ENCODE results near the gene SORT1. TPM values are rescaled to one million over a fixed set of nuclear protein-coding genes. Genes with fewer than 3 reads are reported as not detected.

The SORT1 gene
- total RNA-seq, 4 donors from 2014 or later = 37.0 to 69.6 (median 44.7) TPM

DNA sequence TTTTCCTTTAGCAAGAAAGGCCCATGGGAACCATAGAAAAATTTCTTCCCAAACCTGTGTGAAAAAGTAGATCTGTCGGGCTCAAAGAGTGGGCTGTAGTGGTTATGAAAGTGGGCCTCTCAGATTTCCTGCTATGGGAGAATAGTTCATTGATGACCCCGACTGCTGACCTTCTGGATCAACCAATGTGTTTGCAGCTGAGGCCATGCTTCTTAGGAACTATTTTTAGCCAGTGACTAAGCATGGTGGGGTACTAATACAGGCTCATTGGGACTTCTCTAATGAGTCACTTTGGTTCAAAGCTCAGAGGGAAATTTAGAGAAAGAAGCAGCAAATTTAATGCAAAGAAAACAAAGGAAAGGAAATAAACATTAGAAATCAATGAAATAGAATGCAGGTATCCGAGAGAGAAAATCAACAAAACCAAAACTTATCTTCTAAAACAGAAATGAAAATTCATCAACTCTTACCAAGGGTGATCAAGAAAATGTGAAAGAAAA lies 41.1 kb upstream of the SORT1 start:
- no peak for DNase-seq
- H3K9me3 ChIP-seq = no peaks in the 10 kb centered on the region
- peak overlapping the region in 1 of 4 donors; percentile 4 for H3K27ac ChIP-seq
- intact Hi-C loops (cut with DNase I) = no loop called here
- H3K27me3 ChIP-seq = peaks cover 0 to 26% (median 0%) of the 10 kb centered on the region in 4 donors
- H3K4me1 ChIP-seq = no peaks in the 10 kb centered on the region
- no peaks in the 10 kb centered on the region for H3K36me3 ChIP-seq
- no peak overlapping the region for H3K4me3 ChIP-seq
- no peak for TF ChIP-seq POLR2A (IDR thresholded peaks at IDR 0.05)
- TF ChIP-seq, protein P1, sequence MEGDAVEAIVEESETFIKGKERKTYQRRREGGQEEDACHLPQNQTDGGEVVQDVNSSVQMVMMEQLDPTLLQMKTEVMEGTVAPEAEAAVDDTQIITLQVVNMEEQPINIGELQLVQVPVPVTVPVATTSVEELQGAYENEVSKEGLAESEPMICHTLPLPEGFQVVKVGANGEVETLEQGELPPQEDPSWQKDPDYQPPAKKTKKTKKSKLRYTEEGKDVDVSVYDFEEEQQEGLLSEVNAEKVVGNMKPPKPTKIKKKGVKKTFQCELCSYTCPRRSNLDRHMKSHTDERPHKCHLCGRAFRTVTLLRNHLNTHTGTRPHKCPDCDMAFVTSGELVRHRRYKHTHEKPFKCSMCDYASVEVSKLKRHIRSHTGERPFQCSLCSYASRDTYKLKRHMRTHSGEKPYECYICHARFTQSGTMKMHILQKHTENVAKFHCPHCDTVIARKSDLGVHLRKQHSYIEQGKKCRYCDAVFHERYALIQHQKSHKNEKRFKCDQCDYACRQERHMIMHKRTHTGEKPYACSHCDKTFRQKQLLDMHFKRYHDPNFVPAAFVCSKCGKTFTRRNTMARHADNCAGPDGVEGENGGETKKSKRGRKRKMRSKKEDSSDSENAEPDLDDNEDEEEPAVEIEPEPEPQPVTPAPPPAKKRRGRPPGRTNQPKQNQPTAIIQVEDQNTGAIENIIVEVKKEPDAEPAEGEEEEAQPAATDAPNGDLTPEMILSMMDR (IDR thresholded peaks at IDR 0.05) = no peak
- WGBS, 2 donors = 69 to 71% methylated on average over 3 of the region's 3 CpGs

DNA sequence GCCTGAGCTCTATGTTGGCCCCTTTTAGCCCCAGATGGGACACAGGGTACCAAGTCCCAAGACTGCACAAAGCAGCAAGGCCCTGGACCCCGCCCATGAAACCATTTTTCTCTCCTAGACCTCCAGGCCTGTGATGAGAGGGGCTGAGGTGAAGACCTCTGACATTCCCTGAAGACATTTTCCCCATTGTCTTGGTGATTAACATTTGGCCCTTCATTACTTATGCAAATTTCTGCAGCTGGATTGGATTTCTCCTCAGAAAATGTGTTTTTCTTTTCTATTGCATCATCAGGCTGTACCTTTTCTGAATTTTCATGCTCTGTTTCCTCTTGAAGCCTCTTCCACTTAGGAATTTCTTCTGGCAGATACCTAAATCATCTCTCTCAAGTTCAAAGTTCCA lies 36.8 kb upstream of the SORT1 start:
- Histone ChIP-seq H3K4me3 (no peak overlapping the region), H3K36me3 (no peaks in the 10 kb centered on the region), H3K27ac (no peak overlapping the region), H3K4me1 (no peaks in the 10 kb centered on the region), H3K9me3 (no peaks in the 10 kb centered on the region), H3K27me3 (peaks cover 0 to 5% (median 0%) of the 10 kb centered on the region in 4 donors)
- 60 to 75% methylated on average over 1 of the region's 1 CpG for WGBS, 2 donors
- no peak for DNase-seq
- TF ChIP-seq, protein P1 (IDR thresholded peaks at IDR 0.05) = no peak
- TF ChIP-seq POLR2A (IDR thresholded peaks at IDR 0.05) = no peak
- intact Hi-C loops (cut with DNase I) = no loop called here

DNA sequence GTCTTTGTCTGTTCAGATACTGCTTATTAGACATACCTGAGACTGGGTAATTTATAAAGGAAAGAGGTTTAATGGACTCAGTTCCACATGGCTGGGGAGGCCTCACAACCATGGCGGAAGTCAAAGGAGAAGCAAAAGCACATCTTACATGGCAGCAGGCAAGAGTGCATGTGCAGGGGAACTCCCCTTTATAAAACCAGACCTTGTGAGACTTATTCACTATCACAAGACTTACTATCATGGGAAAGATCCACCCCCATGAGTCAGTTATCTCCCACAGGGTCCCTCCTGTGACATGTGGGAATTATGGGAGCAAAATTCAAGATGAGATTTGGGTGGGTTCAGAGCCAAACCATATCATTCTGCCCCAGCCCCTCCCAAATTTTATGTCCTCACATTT lies 35.6 kb upstream of the SORT1 start:
- Histone ChIP-seq H3K4me1 (no peaks in the 10 kb centered on the region), H3K27me3 (peaks cover 0 to 5% (median 0%) of the 10 kb centered on the region in 4 donors), H3K36me3 (no peaks in the 10 kb centered on the region), H3K27ac (no peak overlapping the region), H3K9me3 (no peaks in the 10 kb centered on the region), H3K4me3 (no peak overlapping the region)
- no peak for DNase-seq
- 100% methylated on average over 1 of the region's 1 CpG for WGBS, 2 donors
- TF ChIP-seq, protein P1 (IDR thresholded peaks at IDR 0.05) = no peak
- TF ChIP-seq POLR2A (IDR thresholded peaks at IDR 0.05) = no peak
- intact Hi-C loops (cut with DNase I) = no loop called here

DNA sequence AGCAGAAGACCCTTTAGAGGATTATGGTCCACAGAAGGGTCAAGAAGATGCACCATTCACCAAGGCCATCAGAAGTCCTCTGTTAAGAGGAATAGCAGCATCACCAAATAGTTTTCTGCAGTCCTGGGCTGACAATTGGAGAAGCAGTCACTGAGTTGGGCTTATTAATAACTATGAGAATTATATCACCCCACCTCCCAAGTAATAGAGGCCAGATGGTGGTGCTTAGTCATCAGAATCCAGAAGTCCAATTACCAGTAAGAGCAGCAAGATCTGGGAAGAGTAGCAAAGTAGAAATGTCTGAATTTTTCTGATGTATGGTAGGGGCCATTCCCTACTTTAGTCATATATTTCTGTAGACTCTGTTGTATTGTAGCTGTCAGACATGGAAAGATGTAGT lies 34.6 kb upstream of the SORT1 start:
- Histone ChIP-seq H3K4me3 (no peak overlapping the region), H3K36me3 (no peaks in the 10 kb centered on the region), H3K27me3 (peaks cover 0 to 5% (median 0%) of the 10 kb centered on the region in 4 donors), H3K4me1 (peaks cover 0 to 6% (median 4%) of the 10 kb centered on the region in 3 donors), H3K9me3 (no peaks in the 10 kb centered on the region), H3K27ac (no peak overlapping the region)
- DNase-seq = no peak
- intact Hi-C loops (cut with DNase I) = no loop called here
- TF ChIP-seq, protein P1 (IDR thresholded peaks at IDR 0.05) = no peak
- TF ChIP-seq POLR2A (IDR thresholded peaks at IDR 0.05) = no peak

DNA sequence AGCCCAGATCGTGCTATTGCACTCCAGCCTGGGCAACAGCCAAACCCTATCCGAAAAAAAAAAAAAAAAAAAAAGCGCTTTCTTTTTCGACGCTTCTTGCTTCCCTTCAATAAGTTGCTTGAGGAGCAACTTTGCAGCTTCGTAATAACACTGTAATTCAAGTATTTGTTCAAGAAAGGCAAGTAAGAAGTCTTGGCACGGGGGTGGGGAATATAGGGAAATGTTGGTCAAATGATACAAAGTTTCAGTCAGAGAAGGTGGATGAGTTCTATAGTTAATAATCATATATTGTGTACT lies 29.4 kb upstream of the SORT1 start:
- H3K4me1 ChIP-seq = peaks cover 10 to 44% (median 27%) of the 10 kb centered on the region in 3 donors
- TF ChIP-seq POLR2A (IDR thresholded peaks at IDR 0.05) = no peak
- TF ChIP-seq, protein P1 (IDR thresholded peaks at IDR 0.05) = no peak
- intact Hi-C loops (cut with DNase I) = no loop called here
- H3K9me3 ChIP-seq = no peaks in the 10 kb centered on the region
- peak overlapping the region; percentile 87 to 94 (median 91) for H3K27ac ChIP-seq
- no peaks in the 10 kb centered on the region for H3K27me3 ChIP-seq
- H3K36me3 ChIP-seq = peaks cover 0 to 4% (median 0%) of the 10 kb centered on the region in 3 donors
- WGBS, 2 donors = 2 to 4% methylated on average over 6 to 7 of the region's 7 CpGs
- peak overlapping the region; percentile 77 to 89 (median 82) for H3K4me3 ChIP-seq
- no peak for DNase-seq
